HG03565 (cell line): ENCODE data around the gene KRTAP4-8.
"Not testable (repeated sequence)": the region's sequence is repeated elsewhere in the genome, so short reads cannot be mapped to it uniquely, and the experiment has no call there.

ENCODE experiments used
- ATAC-seq: cut with Tn5 transposase; IDR thresholded peaks from one replicate; pipeline ENCODE4 v1.9.1; 2021; ENCODE audit warnings: mild to moderate bottlenecking, moderate library complexity; ENCODE audit not compliant: unreplicated experiment

Gene KRTAP4-8

GRCh38 chr17:41065829-41066624 lies 31.9 kb downstream of the KRTAP4-8 start, which contains the start of gene KRTAP2-4:
TSS of gene KRTAP2-4 (minus strand) at chr17:41065879. CDS start at chr17:41065845, 34 bp downstream.
- ATAC-seq = no peak

GRCh38 chr17:41065016-41065689 lies 32.8 kb downstream of the KRTAP4-8 start:
- ATAC-seq = not testable (repeated sequence)

GRCh38 chr17:41064301-41064700 lies 33.6 kb downstream of the KRTAP4-8 start:
- ATAC-seq = no peak

GRCh38 chr17:41063449-41063848 lies 34.5 kb downstream of the KRTAP4-8 start:
- ATAC-seq = no peak

- no peak for ATAC-seq
Measured at GRCh38 chr17:41061964-41062363, 36.0 kb downstream of the KRTAP4-8 start.

GRCh38 chr17:41060052-41060604 lies 37.8 kb downstream of the KRTAP4-8 start, which contains the start of gene KRTAP2-3:
TSS of gene KRTAP2-3 (minus strand) at chr17:41060114. CDS start at chr17:41060050, 64 bp downstream.
- no peak for ATAC-seq

GRCh38 chr17:41059276-41060051 lies 38.5 kb downstream of the KRTAP4-8 start:
- ATAC-seq = not testable (repeated sequence)

- ATAC-seq = no peak
Measured at GRCh38 chr17:41058741-41059140, 39.2 kb downstream of the KRTAP4-8 start.

- ATAC-seq = no peak
Measured at GRCh38 chr17:41057547-41057946, 40.4 kb downstream of the KRTAP4-8 start.

- ATAC-seq = not testable (repeated sequence)
Measured at GRCh38 chr17:41055130-41055529, 42.8 kb downstream of the KRTAP4-8 start, which contains the start of gene KRTAP2-2. TSS of gene KRTAP2-2 (minus strand) at chr17:41055230. CDS start at chr17:41055211, 19 bp downstream.

GRCh38 chr17:41054556-41054955 lies 43.4 kb downstream of the KRTAP4-8 start:
- not testable (repeated sequence) for ATAC-seq

- ATAC-seq = no peak
Measured at GRCh38 chr17:41054025-41054424, 43.9 kb downstream of the KRTAP4-8 start.

- ATAC-seq = no peak
Measured at GRCh38 chr17:41052566-41052965, 45.4 kb downstream of the KRTAP4-8 start.

GRCh38 chr17:41049110-41049509 lies 48.8 kb downstream of the KRTAP4-8 start:
- ATAC-seq = no peak

GRCh38 chr17:41048441-41048840 lies 49.5 kb downstream of the KRTAP4-8 start:
- no peak for ATAC-seq
